Mesendoderm (in vitro differentiated cells): ENCODE results near the gene CA7.

Experiments used
- DNase-seq: peaks from one replicate; pipeline ENCODE4 v3.0.0; 2013
- H2AK5ac ChIP-seq: 2 replicates; pipeline ENCODE4 v1.6.1; 2013; ENCODE audit warnings: low read length, inconsistent platforms
- H2BK120ac ChIP-seq: 2 replicates; pipeline ENCODE4 v1.6.1; 2013; ENCODE audit warnings: low read depth, mild to moderate bottlenecking, low read length, moderate library complexity, mixed read lengths
- H2BK15ac ChIP-seq: replicated peaks from 2 replicates; pipeline ENCODE4 v1.6.1; 2013; ENCODE audit warnings: low read depth, mild to moderate bottlenecking, moderate library complexity
- H2BK5ac ChIP-seq: 2 replicates; pipeline ENCODE4 v1.6.1; 2013; ENCODE audit warnings: low read length, inconsistent platforms
- H3K18ac ChIP-seq: 2 replicates; pipeline ENCODE4 v1.6.1; 2013; ENCODE audit warnings: mild to moderate bottlenecking, low read length, mixed read lengths
- H3K23ac ChIP-seq: one replicate; pipeline ENCODE4 v1.6.1; 2013; ENCODE audit warnings: low read length
- H3K27ac ChIP-seq: 2 replicates; pipeline ENCODE4 v1.5.1; 2013; ENCODE audit warnings: low read depth, mild to moderate bottlenecking, inconsistent platforms, low read length, moderate library complexity
- H3K27me3 ChIP-seq: 2 replicates; pipeline ENCODE4 v1.6.1; 2013; ENCODE audit warnings: low read length, control low read depth, mild to moderate bottlenecking, inconsistent platforms; ENCODE audit not compliant: insufficient read depth, poor library complexity
- H3K36me3 ChIP-seq: 2 replicates; pipeline ENCODE4 v1.6.1; 2013; ENCODE audit warnings: low read length, inconsistent platforms; ENCODE audit not compliant: control insufficient read depth, insufficient read depth
- H3K4ac ChIP-seq: one replicate; pipeline ENCODE4 v1.6.1; 2013; ENCODE audit warnings: low read depth, mild to moderate bottlenecking, low read length, moderate library complexity
- H3K4me1 ChIP-seq: 2 replicates; pipeline ENCODE4 v1.6.1; 2013; ENCODE audit warnings: low read depth, low read length, inconsistent platforms; ENCODE audit not compliant: control insufficient read depth
- H3K4me2 ChIP-seq: 2 replicates; pipeline ENCODE4 v1.6.1; 2013; ENCODE audit warnings: low read length
- H3K4me3 ChIP-seq: 2 replicates; pipeline ENCODE4 v1.5.1; 2013; ENCODE audit warnings: mild to moderate bottlenecking, low read length
- H3K56ac ChIP-seq: one replicate; pipeline ENCODE4 v1.6.1; 2013; ENCODE audit warnings: low read length
- H3K79me1 ChIP-seq: 2 replicates; pipeline ENCODE4 v1.6.1; 2013; ENCODE audit warnings: low read length, inconsistent platforms
- H3K79me2 ChIP-seq: 2 replicates; pipeline ENCODE4 v1.6.1; 2013; ENCODE audit warnings: mild to moderate bottlenecking, low read length; ENCODE audit not compliant: control insufficient read depth, insufficient read depth
- H3K9ac ChIP-seq: 2 replicates; pipeline ENCODE4 v1.6.1; 2013; ENCODE audit warnings: low read length, inconsistent platforms
- H4K5ac ChIP-seq: one replicate; pipeline ENCODE4 v1.6.1; 2013; ENCODE audit warnings: low read length
- H4K8ac ChIP-seq: one replicate; pipeline ENCODE4 v1.6.1; 2013; ENCODE audit warnings: low read depth, mild to moderate bottlenecking, control low read depth, low read length, moderate library complexity
- WGBS: extraction: QIAGEN DNeasy Blood & Tissue Kit; methylation state at CpG from one replicate; pipeline ENCODE4 v1.1.7; 2013; ENCODE audit warnings: low lambda C conversion rate, missing lambda C conversion rate; ENCODE audit not compliant: insufficient coverage; ENCODE audit errors: extremely low coverage; 5-methylcytosine and 5-hydroxymethylcytosine counted together

Gene CA7

GRCh38 chr16:66898933-66899309 is 54.7 kb downstream of the CA7 start:
- Histone ChIP-seq H3K23ac (no peak overlapping the region), H3K27ac (no peak overlapping the region)
- no CpG with 5 or more reads among the region's 2 CpGs for WGBS

DNA sequence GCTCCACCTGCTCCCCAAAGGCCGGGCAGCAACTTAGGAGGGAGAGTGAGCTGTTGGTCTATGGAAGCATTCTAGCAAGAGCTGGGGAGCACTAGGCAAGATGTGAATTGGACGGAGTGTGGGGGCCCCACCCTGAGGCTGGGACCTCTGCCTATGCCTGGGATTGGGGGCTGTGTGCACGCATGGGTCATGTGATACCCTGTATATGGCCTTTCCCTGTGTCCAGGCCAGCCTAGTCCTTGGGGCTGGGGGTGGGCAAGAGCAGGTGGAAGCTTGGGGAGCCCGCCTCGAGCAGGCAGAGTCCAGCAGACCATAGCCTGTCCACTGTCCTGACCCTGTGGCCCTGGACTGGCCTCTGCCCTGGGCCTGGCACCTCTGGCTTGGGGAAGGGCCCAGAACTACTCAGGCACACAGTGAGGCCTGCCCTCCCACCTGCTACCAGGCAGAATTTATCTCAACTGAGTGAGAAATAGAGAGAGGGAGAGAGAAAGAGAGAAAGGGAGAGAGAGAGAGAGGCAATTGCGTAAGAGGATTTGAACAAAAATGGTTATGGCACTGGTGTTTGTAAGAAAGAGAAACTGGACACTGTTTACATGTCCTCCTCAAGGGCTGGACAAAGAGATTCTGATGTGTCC is 55.2 kb downstream of the CA7 start:
- Histone ChIP-seq H3K4ac (no peak overlapping the region), H3K79me1 (no peaks in the 10 kb centered on the region), H3K27ac (no peak overlapping the region), H3K9ac (no peak overlapping the region), H3K4me2 (no peak overlapping the region), H4K5ac (no peak overlapping the region), H3K23ac (no peak overlapping the region), H4K8ac (no peak overlapping the region), H3K79me2 (no peaks in the 10 kb centered on the region), H3K18ac (no peak overlapping the region), H3K4me1 (no peaks in the 10 kb centered on the region), H3K4me3 (no peak overlapping the region), H3K36me3 (no peaks in the 10 kb centered on the region), H2BK5ac (no peak overlapping the region), H2AK5ac (no peak overlapping the region), H2BK120ac (no peak overlapping the region), H3K27me3 (no peaks in the 10 kb centered on the region), H3K56ac (peak overlapping the region; percentile 5), H2BK15ac (no peak overlapping the region)
- no peak for DNase-seq
- WGBS, result no CpG with 5 or more reads among the region's 6 CpGs

More at GRCh38 chr16:66898933-66899309, 54.7 kb downstream of the CA7 start:
- Histone ChIP-seq H2BK15ac (no peak overlapping the region), H3K56ac (no peak overlapping the region), H2BK120ac (no peak overlapping the region), H3K4me1 (no peaks in the 10 kb centered on the region), H3K36me3 (no peaks in the 10 kb centered on the region), H3K4me3 (no peak overlapping the region), H4K5ac (no peak overlapping the region), H3K4me2 (no peak overlapping the region), H3K79me2 (no peaks in the 10 kb centered on the region), H3K27me3 (no peaks in the 10 kb centered on the region), H3K9ac (no peak overlapping the region), H3K18ac (no peak overlapping the region), H4K8ac (no peak overlapping the region), H2BK5ac (no peak overlapping the region), H3K4ac (no peak overlapping the region), H3K79me1 (no peaks in the 10 kb centered on the region), H2AK5ac (no peak overlapping the region)
- DNase-seq, result no peak

DNA sequence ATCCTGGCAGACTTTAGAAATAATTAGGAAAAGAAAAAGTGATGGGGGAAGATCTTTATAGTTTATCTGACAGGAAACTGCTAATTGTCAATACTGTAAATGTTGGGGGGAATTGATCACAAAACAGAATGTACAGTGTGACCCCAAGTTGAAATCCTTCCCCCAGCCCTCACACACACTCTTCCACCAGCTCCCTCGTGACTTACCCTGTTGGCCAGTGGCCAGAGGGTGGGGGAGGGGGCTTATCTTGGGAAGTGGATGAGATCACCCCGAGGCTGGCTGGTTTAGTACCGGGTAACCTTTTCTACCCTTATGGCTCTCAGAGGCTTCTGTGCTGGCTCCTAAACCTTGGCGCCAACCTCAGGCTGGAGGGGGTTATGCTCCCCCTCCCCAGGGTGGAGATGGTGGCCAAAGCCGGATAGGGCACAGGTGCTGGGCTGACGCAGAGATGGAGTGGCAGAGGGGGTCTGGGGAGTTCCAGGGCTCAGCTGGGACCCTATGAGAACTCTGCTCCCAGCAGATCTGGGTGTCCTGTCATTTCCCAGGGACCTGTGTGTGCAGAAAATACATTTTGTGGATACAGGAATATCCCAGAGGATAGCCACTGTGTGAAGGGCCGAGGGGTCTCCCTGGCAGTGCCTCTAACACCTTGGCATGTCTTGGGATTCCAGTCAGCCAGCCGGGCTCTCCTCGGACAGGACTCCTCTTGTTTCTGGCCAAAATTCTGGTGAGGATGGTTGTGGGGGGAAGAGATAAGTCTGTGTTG is 55.9 kb downstream of the CA7 start:
- no peak overlapping the region for H4K5ac ChIP-seq
- no peaks in the 10 kb centered on the region for H3K36me3 ChIP-seq
- no peaks in the 10 kb centered on the region for H3K27me3 ChIP-seq
- no peak overlapping the region for H4K8ac ChIP-seq
- H2AK5ac ChIP-seq, result no peak overlapping the region
- no peaks in the 10 kb centered on the region for H3K4me1 ChIP-seq
- peak; percentile 85 for DNase-seq
- H3K18ac ChIP-seq, result no peak overlapping the region
- H2BK5ac ChIP-seq, result no peak overlapping the region
- H3K23ac ChIP-seq, result no peak overlapping the region
- H3K79me1 ChIP-seq, result no peaks in the 10 kb centered on the region
- no peak overlapping the region for H3K4me2 ChIP-seq
- no peak overlapping the region for H3K4me3 ChIP-seq
- peak overlapping the region; percentile 5 for H3K56ac ChIP-seq
- H3K79me2 ChIP-seq, result no peaks in the 10 kb centered on the region
- H3K27ac ChIP-seq, result no peak overlapping the region
- no peak overlapping the region for H2BK120ac ChIP-seq
- H2BK15ac ChIP-seq, result no peak overlapping the region
- H3K9ac ChIP-seq, result no peak overlapping the region
- no peak overlapping the region for H3K4ac ChIP-seq
- WGBS, result no CpG with 5 or more reads among the region's 9 CpGs

DNA sequence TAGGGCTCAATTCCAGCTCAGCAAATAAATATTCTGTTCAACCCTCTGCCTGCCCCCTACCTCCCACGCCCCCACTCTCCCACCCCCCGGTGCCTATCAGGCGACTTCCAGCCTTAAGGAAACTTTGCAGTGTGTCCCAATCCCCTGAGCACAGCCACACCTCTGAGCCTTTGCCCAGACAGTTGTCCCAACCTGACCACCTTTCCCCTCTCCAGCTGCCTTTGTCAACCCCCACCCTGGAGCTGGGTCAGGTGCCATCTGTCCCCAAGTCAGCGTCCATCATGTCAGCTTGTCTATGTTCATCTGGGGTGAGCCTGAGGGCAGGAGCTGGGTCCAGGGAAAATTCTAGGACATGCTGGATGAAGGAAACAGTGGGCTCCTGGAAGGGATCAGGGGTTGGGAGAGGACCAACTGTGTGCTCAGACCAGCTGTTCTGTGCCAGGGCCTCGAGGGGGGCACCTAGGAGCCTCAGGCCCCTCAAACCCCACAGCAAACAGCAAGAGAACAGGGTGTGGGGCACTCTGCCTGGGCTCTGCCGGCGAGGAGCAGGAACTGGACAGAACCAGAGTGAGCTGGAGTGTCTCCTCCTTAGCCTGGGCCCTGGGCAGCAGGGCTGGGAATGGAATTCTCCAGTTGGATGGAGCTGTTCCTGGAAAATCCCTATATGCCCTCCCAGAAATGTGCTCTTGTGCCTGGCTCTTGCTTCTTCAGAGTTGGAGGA is 56.7 kb downstream of the CA7 start:
- Histone ChIP-seq H4K5ac (no peak overlapping the region), H3K4me3 (no peak overlapping the region), H3K9ac (no peak overlapping the region), H3K56ac (no peak overlapping the region), H3K27me3 (no peaks in the 10 kb centered on the region), H2BK120ac (no peak overlapping the region), H3K23ac (no peak overlapping the region), H2AK5ac (no peak overlapping the region), H3K4ac (no peak overlapping the region), H4K8ac (no peak overlapping the region), H3K18ac (no peak overlapping the region), H3K36me3 (no peaks in the 10 kb centered on the region), H3K27ac (no peak overlapping the region), H3K79me1 (no peaks in the 10 kb centered on the region), H3K79me2 (no peaks in the 10 kb centered on the region), H2BK5ac (no peak overlapping the region), H3K4me1 (no peaks in the 10 kb centered on the region), H3K4me2 (no peak overlapping the region), H2BK15ac (no peak overlapping the region)
- WGBS, result no CpG with 5 or more reads among the region's 7 CpGs
- no peak for DNase-seq

DNA sequence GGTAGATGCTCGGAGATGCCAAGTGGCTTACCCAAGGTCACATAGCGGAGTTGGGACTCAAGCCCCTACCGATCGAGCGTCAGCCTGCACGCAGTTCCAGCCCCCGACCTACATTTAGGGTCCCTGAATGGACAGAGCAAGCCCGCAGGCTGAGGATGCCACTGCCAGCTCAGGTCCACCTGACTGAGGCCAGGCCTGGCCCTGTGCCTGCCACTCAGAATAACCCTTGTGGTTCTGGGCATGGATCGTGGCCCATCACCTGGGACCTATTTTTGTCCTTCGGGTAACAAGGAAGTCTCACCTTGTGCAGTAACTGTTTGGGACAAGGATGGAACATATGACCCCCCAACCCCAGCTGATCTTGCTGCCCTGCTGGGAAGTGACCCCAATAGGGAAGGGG is 57.4 kb downstream of the CA7 start:
- Histone ChIP-seq H3K4me1 (no peaks in the 10 kb centered on the region), H2BK5ac (no peak overlapping the region), H3K79me2 (no peaks in the 10 kb centered on the region), H3K4ac (no peak overlapping the region), H3K4me3 (no peak overlapping the region), H2BK120ac (no peak overlapping the region), H3K4me2 (no peak overlapping the region), H3K27ac (no peak overlapping the region), H2BK15ac (no peak overlapping the region), H3K56ac (no peak overlapping the region), H3K36me3 (no peaks in the 10 kb centered on the region), H4K8ac (no peak overlapping the region), H3K9ac (no peak overlapping the region), H2AK5ac (no peak overlapping the region), H3K79me1 (no peaks in the 10 kb centered on the region), H3K18ac (no peak overlapping the region), H4K5ac (no peak overlapping the region), H3K23ac (no peak overlapping the region), H3K27me3 (no peaks in the 10 kb centered on the region)
- DNase-seq, result no peak
- no CpG with 5 or more reads among the region's 10 CpGs for WGBS
